Sigmoid colon (tissue), 7 donors: ENCODE results near the gene CD302. TPM values are rescaled to one million over a fixed set of nuclear protein-coding genes. Genes with fewer than 3 reads are reported as not detected.
"Not testable (repeated sequence)": the region's sequence is repeated elsewhere in the genome, so short reads cannot be mapped to it uniquely, and the experiment has no call there.

Experiments used
- DNase-seq: peaks from one replicate; pipeline ENCODE4 v3.0.0-alpha.2; 2019
- H3K27ac ChIP-seq, 4 donors: fragments of 200-600 bp; sonication (generic); one replicate each; pipeline ENCODE4 v1.5.1; 2016 to 2019; ENCODE audit warnings: mild to moderate bottlenecking in 1 of 4
- H3K27me3 ChIP-seq, 3 donors: fragments of 200-600 bp; sonication (generic); one replicate each; pipeline ENCODE4 v1.5.1; 2019; ENCODE audit warnings: mild to moderate bottlenecking in 1 of 3
- H3K36me3 ChIP-seq, 4 donors: fragments of 200-600 bp; sonication (generic); one replicate each; pipeline ENCODE4 v1.5.1; 2016 to 2019
- H3K4me1 ChIP-seq, 4 donors: fragments of 200-600 bp; sonication (generic); one replicate each; pipeline ENCODE4 v1.5.1; 2017 to 2019
- H3K4me3 ChIP-seq, 4 donors: fragments of 200-600 bp; sonication (generic); one replicate each; pipeline ENCODE4 v1.5.1; 2017 to 2019; ENCODE audit warnings: mild to moderate bottlenecking in 2 of 4, moderate library complexity in 1 of 4
- H3K9me3 ChIP-seq, 4 donors: fragments of 200-600 bp in 3 of 4; sonication (generic) in 3 of 4; one replicate each; pipeline versions ENCODE4 v1.5.1 to v1.6.1; 2013 to 2019
- CTCF ChIP-seq, 4 experiments: fragments of 450-650 bp in 3 of 4; fragments of 200-600 bp in 1 of 4; IDR thresholded peaks; one replicate each; pipeline ENCODE4 v1.5.1; 2016 to 2019; ENCODE audit warnings: antibody characterized with exemption in 4 of 4, mild to moderate bottlenecking in 3 of 4, moderate library complexity in 2 of 4
- EP300 ChIP-seq, 4 donors: sonication (generic); formaldehyde crosslinking; IDR thresholded peaks; one replicate each; pipeline ENCODE4 v1.6.1; 2017; ENCODE audit warnings: antibody characterized with exemption in 4 of 4
- POLR2A ChIP-seq, 2 donors: fragments of 450-650 bp; IDR thresholded peaks; one replicate each; pipeline ENCODE4 v1.6.1; 2016; ENCODE audit warnings: antibody characterized with exemption in 2 of 2, mild to moderate bottlenecking in 2 of 2, moderate library complexity in 2 of 2
- POLR2AphosphoS5 ChIP-seq, 4 donors: sonication (generic); formaldehyde crosslinking; IDR thresholded peaks; one replicate each; pipeline ENCODE4 v1.6.1; 2017; ENCODE audit warnings: antibody characterized with exemption in 4 of 4
- WGBS, 2 donors: extraction: QIAGEN DNeasy Blood & Tissue Kit; methylation state at CpG; one replicate each; pipeline ENCODE4 v1.1.7; 2013; 5-methylcytosine and 5-hydroxymethylcytosine counted together
- intact Hi-C: fragments of 100-400 bp; cut with DNase I; formaldehyde crosslinking; loops from one replicate; pipeline ENCODE4 v1.15.1; 2023
- polyA plus RNA-seq, 3 donors: library from polyadenylated mRNA; stranded (reverse); fragments of 200-250 nt; gene quantifications; one replicate each; pipeline ENCODE4 v1.2.3, GENCODE V29; 2013
- total RNA-seq, 4 donors: library from RNA; depleted of rRNA; stranded (reverse); fragments of >200 nt; gene quantifications; one replicate each; pipeline ENCODE4 v1.1.0, GENCODE V29; 2016
- donor health status: healthy with polysubstance abuse.
- donor health status: Bipolar disorder and iron deficiency.
- donor health status: healthy.

CD302 gene
- total and polyA plus RNA-seq, 7 donors: 9.0 to 67.6 (median 42.4) TPM

- Histone ChIP-seq H3K36me3 (peaks cover 4 to 79% (median 16%) of the 10 kb centered on the region in 4 donors), H3K4me3 (no peak overlapping the region), H3K4me1 (peaks cover 0 to 15% (median 4%) of the 10 kb centered on the region in 4 donors), H3K9me3 (no peaks in the 10 kb centered on the region), H3K27ac (no peak overlapping the region), H3K27me3 (no peaks in the 10 kb centered on the region)
- WGBS, 2 donors: 94 to 97% methylated on average over 1 of the region's 1 CpG
- no peak for TF ChIP-seq POLR2A (IDR thresholded peaks at IDR 0.05)
- TF ChIP-seq POLR2AphosphoS5 (IDR thresholded peaks at IDR 0.05): no peak
- no peak for TF ChIP-seq EP300 (IDR thresholded peaks at IDR 0.05)
- no peak for TF ChIP-seq CTCF (IDR thresholded peaks at IDR 0.05)
- intact Hi-C loops: no loop called here
- no peak for DNase-seq
Measured at GRCh38 chr2:159735648-159736047, 62.4 kb downstream of the CD302 start.

GRCh38 chr2:159728629-159729028 is 69.4 kb downstream of the CD302 start:
- Histone ChIP-seq H3K4me3 (no peak overlapping the region), H3K27ac (no peak overlapping the region), H3K9me3 (no peaks in the 10 kb centered on the region), H3K4me1 (peaks cover 0 to 20% (median 9%) of the 10 kb centered on the region in 4 donors), H3K36me3 (peaks cover 0 to 49% (median 9%) of the 10 kb centered on the region in 4 donors), H3K27me3 (no peaks in the 10 kb centered on the region)
- intact Hi-C loops: no loop called here
- WGBS, 2 donors: 66 to 85% methylated on average over 3 of the region's 3 CpGs
- TF ChIP-seq CTCF (IDR thresholded peaks at IDR 0.05) (no peak), POLR2A (IDR thresholded peaks at IDR 0.05) (no peak), EP300 (IDR thresholded peaks at IDR 0.05) (no peak), POLR2AphosphoS5 (IDR thresholded peaks at IDR 0.05) (no peak)
- DNase-seq: no peak

GRCh38 chr2:159725713-159726112 is 72.3 kb downstream of the CD302 start:
- no peaks in the 10 kb centered on the region for H3K9me3 ChIP-seq
- 95 to 97% methylated on average over 3 of the region's 3 CpGs for WGBS, 2 donors
- no peak overlapping the region for H3K4me3 ChIP-seq
- peaks cover 0 to 22% (median 3%) of the 10 kb centered on the region in 4 donors for H3K36me3 ChIP-seq
- no peaks in the 10 kb centered on the region for H3K27me3 ChIP-seq
- H3K27ac ChIP-seq: no peak overlapping the region
- TF ChIP-seq CTCF (IDR thresholded peaks at IDR 0.05): no peak
- TF ChIP-seq POLR2A (IDR thresholded peaks at IDR 0.05): no peak
- no peak for TF ChIP-seq EP300 (IDR thresholded peaks at IDR 0.05)
- TF ChIP-seq POLR2AphosphoS5 (IDR thresholded peaks at IDR 0.05): no peak
- peaks cover 0 to 46% (median 29%) of the 10 kb centered on the region in 4 donors for H3K4me1 ChIP-seq
- DNase-seq: no peak
- intact Hi-C loops: no loop called here

- intact Hi-C loops, H3K27ac ChIP-seq, H3K27me3 ChIP-seq, H3K9me3 ChIP-seq, H3K4me3 ChIP-seq, DNase-seq: not testable (repeated sequence)
- H3K36me3 ChIP-seq: peaks cover 0 to 22% (median 3%) of the 10 kb centered on the region in 4 donors
- WGBS, 2 donors: 75 to 86% methylated on average over 6 of the region's 6 CpGs
- H3K4me1 ChIP-seq: peaks cover 0 to 51% (median 33%) of the 10 kb centered on the region in 4 donors
Measured at GRCh38 chr2:159724795-159725572, 73.0 kb downstream of the CD302 start.

- WGBS, 2 donors: 91 to 92% methylated on average over 2 of the region's 2 CpGs
- Histone ChIP-seq H3K27ac (no peak overlapping the region), H3K27me3 (no peaks in the 10 kb centered on the region), H3K9me3 (no peaks in the 10 kb centered on the region), H3K36me3 (peaks cover 0 to 21% (median 0%) of the 10 kb centered on the region in 4 donors), H3K4me3 (no peak overlapping the region), H3K4me1 (peaks cover 0 to 50% (median 38%) of the 10 kb centered on the region in 4 donors)
- intact Hi-C loops: no loop called here
- TF ChIP-seq POLR2AphosphoS5 (IDR thresholded peaks at IDR 0.05) (no peak), POLR2A (IDR thresholded peaks at IDR 0.05) (no peak), EP300 (IDR thresholded peaks at IDR 0.05) (no peak), CTCF (IDR thresholded peaks at IDR 0.05) (no peak)
- no peak for DNase-seq
Measured at GRCh38 chr2:159722580-159722979, 75.4 kb downstream of the CD302 start.
